Keratinocyte (primary cell): ENCODE results near the gene PCDH20.

Experiments
- CTCF ChIP-seq, 3 experiments: IDR thresholded peaks in 1 of 3; conservative IDR thresholded peaks in 1 of 3; optimal IDR thresholded peaks in 1 of 3; 2 replicates in 2 of 3; 3 replicates in 1 of 3; pipeline versions ENCODE3 to v1.5.1; 2011; ENCODE audit warnings: low read length in 3 of 3, mild to moderate bottlenecking in 3 of 3, moderate library complexity in 2 of 3, control low read depth in 1 of 3, inconsistent platforms in 1 of 3; ENCODE audit not compliant: insufficient read depth in 2 of 3; ENCODE audit errors: extremely low read depth in 1 of 3
- EZH2 ChIP-seq: IDR thresholded peaks from one replicate; pipeline ENCODE4 v1.6.1; 2012; ENCODE audit warnings: inconsistent platforms, mild to moderate bottlenecking, low read length, moderate library complexity

- TF ChIP-seq CTCF (optimal IDR thresholded peaks at IDR 0.05 in 1 of 3, IDR thresholded peaks at IDR 0.05 in 1 of 3, conservative IDR thresholded peaks at IDR 0.05 in 1 of 3; ENCODE audit: extremely low read depth in 1 of 3, insufficient read depth in 2 of 3, low read length in 3 of 3) (no peak), EZH2 (no peak)
These were observed at the start of gene PCDH20 for GRCh38 chr13:61415749-61416148.
